Stomach (tissue), 4 donors: Measurements from ENCODE around the gene ATAD3B.

Source experiments
- CTCF ChIP-seq, 7 experiments: fragments of 450-650 bp in 4 of 7; fragments of 200-600 bp in 3 of 7; sonication (generic) in 3 of 7; IDR thresholded peaks; one replicate each; pipeline ENCODE4 v1.5.1; 2016 to 2019; ENCODE audit warnings: antibody characterized with exemption in 7 of 7, control low read depth in 2 of 7, mild to moderate bottlenecking in 1 of 7
- EP300 ChIP-seq: sonication (generic); formaldehyde crosslinking; IDR thresholded peaks from one replicate; pipeline ENCODE4 v1.6.1; 2017; ENCODE audit warnings: antibody characterized with exemption
- POLR2A ChIP-seq, 4 donors: fragments of 450-650 bp; IDR thresholded peaks; one replicate each; pipeline ENCODE4 v1.6.1; 2016; ENCODE audit warnings: antibody characterized with exemption in 4 of 4, control low read depth in 2 of 4, mild to moderate bottlenecking in 1 of 4, moderate library complexity in 1 of 4

GRCh38 chr1:1463312-1463711 is 8.3 kb upstream of the ATAD3B start:
- TF ChIP-seq POLR2A (IDR thresholded peaks at IDR 0.05) (no peak), CTCF (IDR thresholded peaks at IDR 0.05) (no peak), EP300 (no peak)
